HG03095 (cell line): ENCODE data around the gene FGGY.
"Not testable (repeated sequence)": the region's sequence is repeated elsewhere in the genome, so short reads cannot be mapped to it uniquely, and the experiment has no call there.

Source experiments
- ATAC-seq: cut with Tn5 transposase; IDR thresholded peaks from one replicate; pipeline ENCODE4 v1.9.1; 2021; ENCODE audit warnings: moderate library complexity; ENCODE audit not compliant: unreplicated experiment

Gene FGGY

DNA sequence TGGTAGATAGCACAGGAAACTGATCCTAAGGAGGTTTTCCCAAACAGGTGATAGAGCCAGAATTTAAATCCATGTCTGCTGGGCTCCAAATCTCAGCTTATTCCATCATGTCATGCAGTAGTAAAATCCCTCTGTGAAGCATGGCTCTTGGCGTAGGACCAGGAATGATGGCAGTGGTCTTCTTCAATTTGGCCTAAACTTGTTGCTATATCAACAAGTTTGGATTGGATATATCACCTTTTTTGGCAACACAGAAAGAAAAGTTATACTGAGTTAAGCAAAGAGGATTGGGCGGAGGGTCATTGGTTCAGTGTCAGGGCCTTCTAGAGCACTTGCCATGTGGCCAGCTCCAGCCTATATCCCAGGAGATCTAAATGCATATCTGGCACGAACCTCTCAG lies 52.2 kb downstream of the FGGY start:
- ATAC-seq, result no peak

DNA sequence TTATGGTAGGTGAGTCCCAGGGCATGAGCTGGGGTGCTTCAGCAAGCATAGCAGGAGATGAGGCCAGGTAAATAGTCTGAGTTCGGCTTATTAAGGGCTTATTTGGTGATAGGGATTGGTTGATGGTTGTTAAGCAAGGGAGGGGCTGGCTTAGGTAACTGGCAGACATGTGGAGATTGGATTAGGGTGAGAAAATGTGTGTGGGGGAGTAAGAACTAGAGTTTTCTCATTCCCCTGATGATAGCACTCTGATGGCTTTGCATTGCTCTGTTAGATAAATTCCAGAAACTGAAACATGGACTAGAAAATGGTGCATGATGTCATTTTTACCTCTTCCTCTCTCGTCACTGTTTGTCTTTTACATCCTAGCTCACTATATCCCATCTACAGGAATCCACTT lies 53.6 kb downstream of the FGGY start:
- ATAC-seq, result no peak

DNA sequence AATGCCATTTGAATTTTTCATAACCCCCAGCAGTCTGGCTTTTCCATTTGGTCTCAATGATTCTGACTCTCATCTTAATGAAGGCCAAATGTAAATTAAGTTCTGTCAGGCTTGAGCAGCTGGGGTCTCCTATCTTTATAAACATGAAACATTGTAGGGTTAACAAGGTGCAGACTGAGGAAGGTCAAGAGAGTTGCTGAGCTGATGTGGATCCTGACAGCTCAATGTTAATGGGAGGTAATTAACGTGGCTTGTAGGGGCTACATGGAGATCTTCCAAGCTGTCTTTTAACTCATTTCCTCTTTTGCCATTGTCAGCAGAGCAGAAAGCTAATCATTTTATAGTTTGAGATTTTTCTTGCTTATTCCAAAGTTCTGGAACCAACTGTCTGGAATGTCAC lies 55.2 kb downstream of the FGGY start:
- ATAC-seq, result no peak

DNA sequence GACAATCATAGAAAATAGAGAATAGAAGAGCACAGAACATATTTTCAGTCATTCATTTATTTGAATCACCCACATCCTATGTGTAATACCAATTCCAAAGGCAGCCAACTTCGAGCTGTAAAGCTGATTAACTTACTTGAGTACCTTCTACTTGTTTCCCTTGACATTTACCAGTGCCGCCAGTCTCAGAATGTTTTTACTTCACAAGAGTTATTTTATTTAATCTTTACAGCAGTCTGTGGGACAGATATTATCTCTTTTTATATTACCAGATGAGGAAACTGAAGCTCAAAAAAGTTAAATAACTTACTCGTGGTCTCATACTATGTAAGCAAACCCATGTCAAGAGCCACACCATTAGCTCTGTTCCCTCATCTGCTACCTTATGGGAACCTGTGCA lies 56.6 kb downstream of the FGGY start:
- ATAC-seq, result no peak

DNA sequence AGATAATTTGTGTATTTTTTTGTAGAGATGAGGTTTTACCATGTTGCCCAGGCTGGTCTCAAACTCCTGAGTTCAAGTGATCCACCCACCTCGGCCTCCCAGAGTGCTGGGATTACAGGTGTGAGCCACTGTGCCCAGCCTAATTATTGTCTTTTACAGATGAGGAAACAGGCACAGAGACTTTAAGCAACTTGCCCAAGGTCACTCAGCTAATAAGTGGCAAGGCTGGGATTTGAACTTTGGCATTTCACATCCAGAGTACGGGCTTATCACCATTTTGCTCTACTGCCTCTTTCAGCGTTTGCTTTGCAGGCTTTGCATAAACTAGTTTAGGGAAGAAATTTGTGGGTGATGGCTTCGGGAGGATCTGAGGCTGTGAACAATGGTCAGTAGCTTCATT lies 57.3 kb downstream of the FGGY start:
- ATAC-seq, result not testable (repeated sequence)

DNA sequence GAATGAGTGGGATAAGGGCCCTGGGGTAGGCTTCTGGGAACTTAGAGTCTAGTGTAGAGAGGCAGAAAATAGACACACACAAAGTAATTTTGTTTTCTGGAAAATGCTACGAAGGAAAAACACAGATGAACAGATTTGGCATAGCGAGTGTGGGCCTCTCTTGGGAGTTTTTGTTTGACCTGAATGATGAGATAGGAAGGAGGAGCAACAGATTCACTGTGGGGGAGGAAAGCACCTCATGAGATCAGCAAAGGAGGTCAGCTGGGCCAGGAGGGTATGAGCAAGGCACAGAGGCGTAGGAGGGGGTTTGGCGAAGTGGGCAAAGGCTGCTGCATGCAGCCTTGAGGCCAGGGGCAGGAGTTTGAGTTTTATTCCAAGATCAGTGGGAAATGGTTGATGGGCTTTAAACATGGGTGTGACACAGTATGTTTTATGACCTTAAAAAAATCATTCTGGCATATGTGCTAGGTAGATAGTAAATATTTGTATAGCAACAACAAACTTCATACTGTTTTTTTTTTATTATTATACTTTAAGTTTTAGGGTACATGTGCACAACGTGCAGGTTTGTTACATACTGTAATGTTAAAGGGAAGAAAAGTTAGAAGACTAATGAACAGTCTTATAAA lies 57.9 kb downstream of the FGGY start:
- peak; percentile 51 for ATAC-seq

DNA sequence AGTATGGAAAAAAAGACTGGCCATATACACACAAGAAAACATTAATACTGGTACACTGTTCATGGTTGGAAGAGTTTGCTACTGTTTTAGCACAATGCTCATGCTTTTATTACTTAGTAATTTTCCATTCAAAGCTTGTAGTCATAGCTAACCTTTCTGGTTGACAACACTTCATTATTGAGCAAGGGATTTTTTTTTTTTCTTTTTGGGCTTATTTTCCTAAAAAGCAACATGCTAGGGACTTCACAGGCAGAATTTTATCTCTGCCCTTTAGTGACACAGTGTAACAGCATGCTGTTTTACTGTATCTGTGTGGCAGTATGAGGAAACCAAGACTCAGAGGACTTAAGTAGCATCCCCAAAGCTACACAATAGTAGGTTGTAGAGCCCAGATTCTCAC lies 58.5 kb downstream of the FGGY start:
- ATAC-seq, result peak; percentile 60

DNA sequence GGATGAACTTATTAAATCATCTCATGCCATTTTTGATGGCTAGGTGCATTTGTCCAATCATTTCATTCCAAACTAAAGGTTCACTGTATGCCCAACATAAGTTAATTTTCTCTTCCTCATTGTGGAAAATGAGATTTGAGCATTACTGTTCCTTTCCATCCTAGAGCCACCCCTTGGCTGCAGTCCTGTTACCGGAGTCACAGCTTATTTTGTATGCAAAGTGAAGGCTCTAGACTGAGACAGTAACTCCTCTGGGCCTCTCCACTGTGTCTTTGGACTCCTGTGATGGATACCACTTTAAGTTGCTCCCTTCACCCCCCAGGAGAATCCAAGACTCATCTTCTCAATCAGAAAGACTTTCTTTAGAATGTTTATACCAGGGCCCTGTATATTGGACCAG lies 59.7 kb downstream of the FGGY start:
- no peak for ATAC-seq

DNA sequence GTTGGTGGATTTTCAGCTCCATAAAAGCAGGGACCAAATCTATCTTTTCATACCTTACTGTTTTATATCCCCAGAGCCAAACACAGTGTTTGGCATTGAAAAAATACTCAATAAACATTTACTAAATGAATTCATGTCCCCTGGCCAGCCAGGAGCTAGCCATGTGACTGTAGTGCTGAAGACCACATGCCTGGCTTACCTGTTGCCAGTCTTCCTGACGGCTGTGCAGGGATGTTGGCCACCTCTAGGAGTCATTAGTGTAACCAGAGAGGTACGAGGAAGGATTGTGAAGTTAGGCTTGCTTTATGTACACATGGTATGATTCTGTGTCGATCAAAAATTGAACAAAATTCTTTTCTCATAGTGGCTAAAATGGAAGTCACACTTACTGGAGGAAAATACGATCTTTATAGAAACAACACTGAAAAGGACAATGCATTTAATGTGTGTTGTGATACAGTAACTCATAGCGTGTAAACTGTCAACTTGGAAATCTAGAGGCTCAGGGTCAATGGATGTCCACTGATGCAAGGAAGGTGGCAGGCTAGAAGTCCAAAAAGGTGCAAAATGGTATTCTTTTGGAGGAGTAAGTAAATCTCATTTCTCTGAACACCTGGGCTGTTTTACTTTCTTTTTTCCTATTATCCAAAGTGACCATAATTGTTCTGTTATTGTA lies 60.9 kb downstream of the FGGY start:
- no peak for ATAC-seq

DNA sequence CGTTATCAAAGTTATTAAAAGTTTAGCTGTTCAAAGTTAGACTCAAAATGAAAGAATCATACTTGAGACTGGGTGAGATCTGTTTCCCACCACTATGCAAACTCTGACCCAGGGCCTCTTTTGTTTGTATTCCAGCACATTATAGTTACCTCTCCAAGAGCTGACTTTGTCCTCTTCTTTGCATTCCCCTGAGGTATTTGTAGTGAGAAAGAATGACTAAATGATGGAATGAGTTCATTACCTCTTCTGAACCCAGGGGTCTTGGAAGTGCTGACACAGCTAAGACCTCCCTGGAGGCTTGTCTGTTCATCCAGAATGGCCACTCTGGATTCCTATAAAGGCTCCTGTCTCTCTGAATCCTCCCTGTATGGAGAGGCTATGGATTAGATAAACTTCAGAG lies 62.4 kb downstream of the FGGY start:
- ATAC-seq, result no peak

DNA sequence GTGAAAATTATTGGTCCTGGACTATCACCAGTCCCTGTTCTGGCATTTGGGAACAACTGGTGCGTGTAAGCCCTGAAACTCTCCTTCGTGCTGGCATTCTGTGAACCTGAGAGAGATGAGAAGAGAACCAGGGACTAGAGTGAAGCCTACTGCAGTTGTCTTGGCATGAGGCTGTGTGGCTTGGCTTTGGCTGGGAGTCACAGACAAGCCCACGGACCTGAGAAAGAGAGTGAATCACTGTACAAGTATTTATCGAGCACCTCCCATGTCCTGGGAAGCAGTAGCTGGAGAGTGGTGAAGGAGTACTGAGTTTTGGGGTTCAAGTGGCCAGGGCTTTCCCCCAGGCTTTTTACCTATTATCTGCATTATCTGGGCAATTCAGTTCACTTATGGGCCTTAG lies 63.3 kb downstream of the FGGY start:
- ATAC-seq, result no peak

DNA sequence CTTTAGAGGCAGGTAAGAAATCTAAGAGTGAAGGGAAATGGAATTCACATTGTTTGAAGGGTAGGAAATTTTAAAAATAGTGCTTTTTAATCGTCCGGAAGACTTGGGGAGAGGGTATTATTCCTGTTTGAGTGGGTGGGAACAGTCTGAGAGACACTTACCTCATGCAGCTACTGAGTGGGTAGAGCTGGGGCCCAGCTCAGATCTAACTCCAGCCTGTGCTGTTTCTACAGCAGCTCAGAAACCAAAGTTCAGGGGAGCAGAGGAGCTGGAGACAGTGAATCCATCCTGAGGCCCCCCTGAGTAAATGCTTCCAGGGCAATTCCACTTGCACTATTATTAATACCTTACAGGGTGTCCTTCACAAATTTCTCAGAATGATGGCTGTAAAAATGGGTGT lies 63.8 kb downstream of the FGGY start:
- no peak for ATAC-seq

DNA sequence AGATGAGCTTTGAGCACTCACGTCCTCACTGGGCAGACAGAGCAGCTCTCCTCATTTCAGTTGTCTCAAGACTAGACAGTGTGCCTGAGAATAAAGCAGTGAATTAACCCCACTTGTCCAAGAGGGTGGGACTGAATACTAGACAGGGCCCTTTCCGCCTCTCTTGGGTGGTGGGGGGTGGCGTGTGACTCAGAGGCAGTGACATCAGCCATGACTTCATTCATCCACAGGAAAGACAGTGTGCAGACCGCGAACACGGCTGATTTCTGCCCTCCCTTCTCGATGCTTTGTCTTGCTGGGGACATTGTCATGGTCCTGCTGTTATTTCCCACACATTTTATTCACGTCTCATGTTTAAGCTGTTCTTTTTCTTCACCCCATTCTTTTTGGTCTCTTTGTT lies 64.9 kb downstream of the FGGY start:
- no peak for ATAC-seq

DNA sequence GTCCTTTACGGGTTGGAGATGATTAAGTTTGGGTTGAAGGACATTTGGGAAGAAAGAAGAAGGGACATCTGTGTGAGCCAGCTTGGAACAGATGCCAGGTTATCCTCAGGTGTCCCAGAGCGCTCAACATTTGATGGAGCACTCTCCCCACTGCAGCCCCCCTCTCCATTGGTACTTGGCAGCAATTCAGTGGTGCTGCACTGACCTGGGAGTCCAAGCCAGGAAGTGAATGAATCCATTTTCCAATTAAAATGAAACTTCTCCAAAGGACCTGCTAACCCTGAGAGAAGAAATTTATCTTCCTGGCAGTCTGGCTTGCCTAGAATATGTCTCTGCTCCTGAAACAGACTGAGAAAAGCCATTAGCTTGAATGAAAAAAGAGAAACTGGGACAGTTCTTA lies 67.1 kb downstream of the FGGY start:
- ATAC-seq, result no peak

DNA sequence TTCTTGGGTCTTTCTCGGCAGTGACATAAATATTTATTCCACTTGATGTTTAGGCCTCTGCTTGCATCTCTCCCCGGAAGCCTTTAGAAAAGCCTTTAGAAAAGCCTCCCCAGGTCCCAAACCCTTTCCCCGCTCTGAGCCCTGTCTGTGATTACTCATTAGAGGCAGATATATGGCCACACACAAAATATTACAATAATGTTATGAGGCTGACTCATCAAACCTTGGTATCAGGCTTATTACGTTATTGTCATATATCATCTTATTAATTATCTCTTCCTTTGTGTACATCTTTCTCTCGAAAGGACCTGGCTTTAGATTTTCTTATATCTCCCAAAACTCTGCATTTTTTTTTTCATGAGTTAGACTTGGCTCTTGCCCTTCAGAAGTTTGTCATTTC lies 69.5 kb downstream of the FGGY start:
- ATAC-seq, result no peak

DNA sequence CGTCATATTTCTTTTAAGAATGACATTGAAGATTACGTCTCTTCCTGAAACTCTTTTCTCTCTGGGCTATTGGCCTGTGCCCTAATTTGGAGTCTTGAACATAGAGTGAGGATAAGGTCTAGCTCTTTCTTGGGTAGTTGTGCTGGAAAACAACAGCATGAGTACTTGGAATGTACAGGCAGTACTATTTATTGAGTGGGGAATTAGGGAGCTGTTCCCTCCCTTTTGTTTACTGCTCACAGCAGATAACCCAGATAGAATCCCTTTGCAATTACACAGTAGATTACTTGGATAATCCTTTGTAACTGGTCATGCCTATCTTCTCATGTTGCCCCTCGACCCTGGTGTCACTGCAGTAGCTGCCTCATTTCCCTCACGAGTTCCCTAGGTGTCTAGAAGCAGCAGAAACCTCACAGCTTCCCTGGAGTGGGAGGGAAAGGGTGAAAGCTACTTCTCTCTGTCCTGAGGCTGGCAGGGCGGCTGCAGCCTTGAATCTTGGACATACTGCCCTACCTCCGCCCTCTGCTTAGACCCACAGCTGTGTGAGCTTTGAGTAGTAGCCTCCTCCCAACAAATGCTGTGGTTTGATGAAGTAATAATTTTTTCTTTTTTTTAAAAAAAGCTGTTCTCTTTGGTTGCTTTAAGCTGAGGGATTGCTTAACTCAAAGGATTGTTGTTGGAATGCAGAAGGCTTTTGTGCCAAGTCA lies 70.6 kb downstream of the FGGY start:
- no peak for ATAC-seq

DNA sequence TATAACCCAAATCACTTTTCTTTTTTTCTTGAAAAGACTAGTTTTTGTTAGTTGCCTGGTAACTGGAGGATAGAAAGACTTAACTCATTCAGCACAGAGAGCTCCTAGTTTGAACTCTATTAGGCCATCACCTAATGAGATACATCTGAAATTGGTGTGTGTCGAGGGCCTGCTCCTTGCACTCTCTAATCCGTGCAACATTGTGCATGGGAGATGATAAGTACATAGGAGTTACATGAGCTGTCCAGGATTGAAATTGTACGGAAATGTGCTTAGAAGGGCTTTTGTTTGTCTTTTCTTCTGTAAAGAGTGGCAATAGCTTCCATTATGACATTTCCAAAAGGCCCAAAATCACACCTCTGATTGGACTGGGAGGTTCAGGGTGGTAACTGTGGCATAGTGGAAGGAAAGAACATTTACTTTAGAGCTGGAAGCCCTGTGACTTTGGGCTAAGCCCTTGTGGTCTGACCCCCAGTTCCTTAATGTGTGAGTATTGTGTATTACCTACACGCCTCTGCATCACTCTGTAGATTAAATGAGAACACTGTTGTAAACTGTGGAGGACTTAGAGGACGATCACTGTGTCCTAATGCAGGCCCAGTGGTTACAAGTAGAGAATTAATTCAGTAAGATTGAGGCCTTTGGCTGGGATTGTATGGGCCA lies 71.2 kb downstream of the FGGY start:
- no peak for ATAC-seq

DNA sequence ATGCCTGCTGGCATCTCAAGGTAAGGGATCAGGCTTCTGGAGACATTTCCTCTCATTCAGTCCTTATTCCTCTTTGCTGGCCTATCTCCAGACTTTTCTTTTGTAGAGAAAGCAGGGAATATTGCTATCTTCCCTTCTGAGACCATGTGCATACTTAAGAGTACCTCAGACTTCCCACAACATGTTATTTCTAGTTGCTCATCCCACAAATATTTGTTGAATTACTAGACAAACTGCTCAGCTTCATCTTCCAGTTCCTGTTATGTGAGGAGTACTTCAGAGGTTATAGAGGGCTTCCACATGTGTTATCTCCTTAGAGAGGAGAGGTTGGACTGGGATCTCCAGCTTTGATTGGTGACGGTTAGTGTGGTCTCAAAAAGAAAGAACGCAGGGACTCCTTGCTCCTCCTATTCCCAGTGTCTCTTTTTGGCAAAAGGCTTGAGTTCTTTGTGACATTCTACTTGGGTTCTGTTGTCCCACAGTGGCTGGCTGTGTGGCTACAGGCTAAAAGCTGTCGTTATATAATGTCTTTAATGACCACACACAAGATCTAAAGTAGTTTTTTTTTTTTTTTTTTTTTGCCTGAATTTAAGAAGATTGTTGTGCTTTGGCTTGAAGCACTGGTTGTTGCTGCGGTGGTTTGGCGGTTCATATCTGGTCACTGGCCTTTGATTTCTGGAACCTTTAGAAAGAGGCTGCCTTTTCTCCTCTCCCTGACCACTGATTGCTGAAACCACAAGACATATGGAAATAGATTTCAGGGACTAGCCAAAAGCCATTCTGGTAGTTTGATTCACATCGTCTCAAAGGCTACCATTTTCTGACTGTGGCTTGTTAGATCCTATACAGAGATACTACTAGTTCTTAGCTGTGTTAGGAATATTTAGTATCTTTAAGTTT lies 78.7 kb downstream of the FGGY start:
- ATAC-seq, result no peak

DNA sequence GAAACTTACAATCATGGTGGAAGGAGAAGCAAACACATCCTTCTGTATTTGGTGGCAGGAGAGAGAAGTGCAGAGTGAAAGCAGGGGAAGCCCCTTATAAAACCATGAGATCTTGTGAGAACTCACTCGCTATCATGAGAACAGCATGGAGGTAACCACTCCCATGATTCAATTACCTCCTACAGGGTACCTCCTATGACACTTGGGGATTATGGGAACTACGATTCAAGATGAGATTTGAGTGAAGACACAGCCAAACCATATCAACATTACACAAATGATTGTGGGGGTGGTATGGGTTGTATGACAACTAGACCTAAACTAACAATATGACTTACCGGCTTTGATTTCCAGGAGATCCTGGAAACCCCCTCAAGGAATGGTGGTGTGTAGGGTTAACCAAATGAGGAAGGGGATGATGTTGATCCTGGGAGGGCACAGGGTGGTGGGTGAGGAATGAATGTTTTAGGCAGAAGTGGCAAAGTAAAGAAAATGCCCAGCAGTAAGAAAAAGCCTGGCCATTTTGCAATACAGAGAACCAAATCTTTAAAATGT lies 80.5 kb downstream of the FGGY start:
- no peak for ATAC-seq

DNA sequence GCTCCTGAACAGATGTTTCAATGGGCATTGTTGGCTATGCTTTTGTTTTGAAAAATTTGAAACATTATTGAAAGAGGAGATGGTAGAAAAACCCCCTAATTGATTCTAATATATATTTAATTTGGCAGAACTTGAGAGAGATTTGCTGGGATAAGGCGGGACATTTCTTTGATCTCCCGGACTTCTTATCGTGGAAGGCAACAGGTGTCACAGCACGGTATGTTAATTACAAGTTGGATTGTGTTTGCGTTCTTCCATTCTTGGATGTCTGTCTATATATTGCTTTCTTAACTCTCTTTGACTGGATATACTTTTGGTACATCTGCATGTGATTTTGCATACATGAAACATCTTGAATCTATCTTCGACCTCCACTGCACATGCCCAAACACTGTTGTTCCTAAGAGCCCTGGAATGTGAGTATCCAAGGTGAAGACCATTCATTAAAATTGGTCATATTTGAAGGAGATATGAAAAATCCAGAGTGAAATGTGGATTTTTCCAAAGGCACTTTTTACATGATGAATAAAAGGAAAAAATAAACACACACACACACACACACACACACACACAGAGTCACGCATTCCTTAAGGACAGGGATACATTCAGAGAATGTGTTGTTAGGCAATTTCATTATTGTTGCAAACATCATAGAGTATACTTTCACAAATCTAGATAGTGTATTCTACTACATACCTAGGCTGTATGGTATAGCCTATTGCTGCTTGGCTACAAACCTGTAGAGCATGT lies 81.9 kb downstream of the FGGY start:
- ATAC-seq, result no peak
